Common myeloid progenitor, CD34-positive (primary cell): Measurements from ENCODE around the gene WNK3.

ENCODE experiments used
- CTCF ChIA-PET: fragments of 350-600 bp; sonication (Branson Sonifier 250); formaldehyde crosslinking; loops from one replicate; lab custom pipeline; 2021; ENCODE audit warnings: antibody characterized with exemption; lab: Charles Lee
- POLR2A ChIA-PET: fragments of 350-600 bp; sonication (Branson Sonifier 250); formaldehyde crosslinking; loops from one replicate; lab custom pipeline; 2021; ENCODE audit warnings: antibody characterized with exemption; lab: Charles Lee
- DNase-seq, 3 donors: peaks; one replicate each; pipeline versions ENCODE4 v3.0.0 to v3.0.0-alpha.2; 2013
- H3K27ac ChIP-seq, 2 experiments: 1 replicate in 1 of 2; 2 replicates in 1 of 2; pipeline ENCODE4 v1.7.0; 2013; ENCODE audit warnings: inconsistent platforms in 2 of 2, low read length in 2 of 2, mild to moderate bottlenecking in 2 of 2, low read depth in 1 of 2, moderate library complexity in 1 of 2; ENCODE audit not compliant: severe bottlenecking in 2 of 2, insufficient read depth in 1 of 2, poor library complexity in 1 of 2
- H3K27me3 ChIP-seq, 5 experiments: replicated peaks in 2 of 5; 1 replicate in 3 of 5; 2 replicates in 2 of 5; pipeline versions ENCODE4 v1.6.1 to v1.7.0; 2013; ENCODE audit warnings: low read length in 4 of 5, mild to moderate bottlenecking in 2 of 5, moderate library complexity in 2 of 5, inconsistent platforms in 1 of 5; ENCODE audit not compliant: insufficient read depth in 5 of 5, control insufficient read depth in 4 of 5
- H3K36me3 ChIP-seq, 4 experiments: 1 replicate in 2 of 4; 2 replicates in 2 of 4; pipeline versions ENCODE4 v1.6.1 to v1.7.0; 2013; ENCODE audit warnings: low read length in 3 of 4, control low read depth in 1 of 4, mild to moderate bottlenecking in 1 of 4; ENCODE audit not compliant: control insufficient read depth in 4 of 4, insufficient read depth in 4 of 4
- H3K4me1 ChIP-seq, 4 experiments: 1 replicate in 3 of 4; 2 replicates in 1 of 4; pipeline versions ENCODE4 v1.6.1 to v1.7.1; 2013; ENCODE audit warnings: low read length in 3 of 4, mild to moderate bottlenecking in 3 of 4, control low read depth in 1 of 4, inconsistent platforms in 1 of 4, moderate library complexity in 1 of 4; ENCODE audit not compliant: control insufficient read depth in 4 of 4, insufficient read depth in 4 of 4; ENCODE audit errors: control extremely low read depth in 1 of 4
- H3K4me3 ChIP-seq, 7 experiments: 1 replicate in 4 of 7; 2 replicates in 3 of 7; pipeline versions ENCODE4 v1.5.1 to v1.7.0; 2013; ENCODE audit warnings: mild to moderate bottlenecking in 7 of 7, low read length in 6 of 7, moderate library complexity in 6 of 7, inconsistent platforms in 2 of 7, low read depth in 2 of 7, control low read depth in 1 of 7; ENCODE audit not compliant: insufficient read depth in 4 of 7, control insufficient read depth in 1 of 7; ENCODE audit errors: extremely low read depth in 1 of 7
- H3K9me3 ChIP-seq, 5 experiments: 1 replicate in 4 of 5; 2 replicates in 1 of 5; pipeline versions ENCODE4 v1.6.1 to v1.7.1; 2013; ENCODE audit warnings: low read length in 4 of 5, mild to moderate bottlenecking in 2 of 5, inconsistent platforms in 1 of 5, low read depth in 1 of 5, moderate library complexity in 1 of 5; ENCODE audit not compliant: control insufficient read depth in 4 of 5, insufficient read depth in 2 of 5; ENCODE audit errors: control extremely low read depth in 1 of 5
- WGBS: methylation state at CpG from one replicate; pipeline ENCODE4 v1.1.5; 2013; ENCODE audit not compliant: insufficient coverage; 5-methylcytosine and 5-hydroxymethylcytosine counted together

The WNK3 gene

DNA sequence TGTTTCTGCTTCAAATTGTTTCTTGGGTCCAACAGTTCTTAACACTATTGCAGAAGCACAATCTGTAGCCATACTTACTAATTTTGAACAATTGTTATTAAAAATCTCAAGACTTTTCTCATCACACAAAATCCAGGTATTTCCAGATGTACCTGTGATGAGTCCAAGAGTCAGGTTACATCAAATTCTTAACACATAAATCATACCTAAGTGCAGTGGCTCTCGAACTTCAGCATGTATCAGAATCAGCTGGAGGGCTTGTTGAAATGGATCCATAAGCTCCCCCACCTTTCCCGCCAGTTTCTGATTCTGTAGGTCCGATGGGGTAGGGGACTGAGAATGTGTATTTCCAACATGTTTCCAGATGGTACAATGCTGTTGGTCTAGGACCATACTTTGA is 185.4 kb downstream of the WNK3 start:
- CTCF ChIA-PET: no interaction called here
- DNase-seq: no peak
- H3K27ac ChIP-seq: no peak overlapping the region
- H3K9me3 ChIP-seq: no peaks in the 10 kb centered on the region
- peaks cover 0 to 14% (median 4%) of the 10 kb centered on the region in 4 experiments for H3K36me3 ChIP-seq
- H3K4me1 ChIP-seq: no peaks in the 10 kb centered on the region
- no CpG with 5 or more reads among the region's 3 CpGs for whole genome bisulfite sequencing
- no peaks in the 10 kb centered on the region for H3K27me3 ChIP-seq
- POLR2A ChIA-PET: no interaction called here
- H3K4me3 ChIP-seq: no peak overlapping the region

DNA sequence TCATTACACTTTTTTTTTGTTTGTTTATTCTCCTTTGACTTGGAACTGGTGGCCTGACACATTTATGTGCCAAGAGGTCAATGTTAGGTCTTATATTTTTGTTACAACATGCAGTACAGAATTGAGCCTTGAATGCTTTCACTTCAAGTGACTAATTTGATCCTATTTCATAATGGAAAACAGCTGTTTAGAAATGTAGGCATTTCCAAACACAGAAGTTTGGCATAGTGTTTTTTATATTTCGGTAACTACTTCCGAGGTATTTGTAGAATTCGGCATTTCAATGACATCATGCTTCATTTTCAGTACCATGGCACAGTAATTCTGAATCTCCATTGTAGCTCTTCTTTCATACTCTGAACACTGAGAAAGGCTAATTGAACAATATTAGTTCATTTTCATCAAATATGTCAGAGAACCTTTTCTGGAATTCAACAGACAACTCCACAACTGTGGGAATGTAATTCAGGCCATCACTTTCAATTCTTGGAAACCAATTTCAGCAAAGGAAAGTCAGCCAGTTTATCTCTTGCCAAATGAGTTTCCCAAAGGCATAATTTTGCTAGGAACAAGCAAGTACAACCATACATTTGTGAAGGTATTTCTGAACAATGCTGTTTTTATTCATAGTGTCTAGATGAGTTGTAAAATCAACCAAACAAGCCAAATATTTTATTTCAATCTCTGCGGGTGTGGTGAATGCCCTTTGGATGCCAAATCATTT is 186.2 kb downstream of the WNK3 start:
- H3K27me3 ChIP-seq: no peaks in the 10 kb centered on the region
- no peaks in the 10 kb centered on the region for H3K4me1 ChIP-seq
- H3K36me3 ChIP-seq: peaks cover 0 to 8% (median 4%) of the 10 kb centered on the region in 4 experiments
- H3K4me3 ChIP-seq: no peak overlapping the region
- WGBS: 96% methylated on average over 4 of the region's 4 CpGs
- no peaks in the 10 kb centered on the region for H3K9me3 ChIP-seq
- ChIA-PET POLR2A (no interaction called here), CTCF (interaction anchor here (1.3 kb wide), 1 partner anchor 129 kb away, joined by 3 read pairs; no protein-coding TSS in a partner anchor)
- DNase-seq: no peak
- no peak overlapping the region for H3K27ac ChIP-seq

DNA sequence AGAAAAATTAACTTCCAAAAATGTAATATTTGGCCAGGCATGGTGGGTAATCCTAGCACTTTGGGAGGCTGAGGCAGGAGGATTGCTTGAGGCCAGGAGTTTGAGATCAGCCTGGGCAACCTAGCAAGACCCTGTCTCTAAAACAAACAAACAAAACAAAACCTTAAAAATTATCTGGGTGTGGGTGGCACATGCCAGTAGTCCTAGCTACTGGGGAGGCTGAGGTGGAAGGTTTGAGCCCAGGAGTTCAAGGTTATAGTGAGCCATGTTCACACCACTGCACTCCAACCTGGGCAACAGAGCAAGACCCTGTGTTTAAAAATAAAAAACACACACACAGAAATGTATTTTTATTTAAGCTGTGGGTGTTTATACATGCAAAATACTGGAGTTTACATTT is 186.8 kb downstream of the WNK3 start:
- POLR2A ChIA-PET: no interaction called here
- no peak overlapping the region for H3K27ac ChIP-seq
- no peaks in the 10 kb centered on the region for H3K9me3 ChIP-seq
- H3K27me3 ChIP-seq: no peaks in the 10 kb centered on the region
- no peak for DNase-seq
- no peaks in the 10 kb centered on the region for H3K4me1 ChIP-seq
- CTCF ChIA-PET: interaction anchor here (1.3 kb wide), 1 partner anchor 129 kb away, joined by 3 read pairs; no protein-coding TSS in a partner anchor
- no peak overlapping the region for H3K4me3 ChIP-seq
- H3K36me3 ChIP-seq: peaks cover 0 to 8% (median 4%) of the 10 kb centered on the region in 4 experiments

DNA sequence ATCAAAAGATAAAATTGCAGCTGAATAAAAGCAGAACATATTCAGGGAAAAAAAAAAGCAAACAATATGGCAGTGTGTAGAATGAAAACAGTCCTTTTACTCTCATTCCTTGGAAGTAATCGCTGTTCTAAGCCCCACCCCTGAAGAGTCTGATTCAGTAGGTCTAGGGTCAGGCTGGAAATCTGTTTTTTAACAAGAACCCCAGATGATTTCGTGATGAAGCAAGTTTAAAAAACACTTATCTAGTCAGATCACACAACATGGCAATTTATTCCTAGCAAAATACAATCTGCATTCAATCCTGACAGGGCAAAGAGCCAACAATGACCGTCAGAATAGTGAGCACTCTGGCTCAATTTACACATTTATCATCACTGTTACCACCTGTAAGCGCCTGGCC is 190.9 kb downstream of the WNK3 start:
- DNase-seq: no peak
- Histone ChIP-seq H3K9me3 (no peaks in the 10 kb centered on the region), H3K27ac (no peak overlapping the region), H3K4me3 (no peak overlapping the region), H3K36me3 (no peaks in the 10 kb centered on the region), H3K27me3 (no peaks in the 10 kb centered on the region), H3K4me1 (no peaks in the 10 kb centered on the region)
- WGBS: 60% methylated on average over 2 of the region's 4 CpGs
- CTCF ChIA-PET: no interaction called here
- POLR2A ChIA-PET: no interaction called here

DNA sequence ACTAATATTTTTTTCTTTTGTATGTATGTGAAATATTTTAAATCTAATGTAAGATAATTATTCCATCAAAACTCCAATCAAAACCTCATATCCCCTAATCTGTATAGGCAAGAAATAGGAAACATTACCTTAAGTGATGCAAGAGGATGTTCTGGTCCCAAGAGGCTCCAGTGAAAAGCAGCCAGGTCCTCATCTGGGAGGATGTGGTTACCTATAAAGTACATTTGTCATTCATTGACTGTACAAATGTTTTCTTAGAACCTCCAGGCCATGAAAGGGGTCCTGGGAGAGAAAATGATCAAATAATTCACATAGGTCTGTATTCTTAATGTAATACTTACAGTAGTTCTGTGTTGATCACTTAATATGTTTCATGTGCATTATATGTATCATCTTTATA is 200.3 kb downstream of the WNK3 start:
- ChIA-PET POLR2A (no interaction called here), CTCF (no interaction called here)
- no peak overlapping the region for H3K27ac ChIP-seq
- H3K4me1 ChIP-seq: no peaks in the 10 kb centered on the region
- no peak for DNase-seq
- no peaks in the 10 kb centered on the region for H3K9me3 ChIP-seq
- H3K27me3 ChIP-seq: no peaks in the 10 kb centered on the region
- no peak overlapping the region for H3K4me3 ChIP-seq
- H3K36me3 ChIP-seq: peaks cover 0 to 13% (median 1%) of the 10 kb centered on the region in 4 experiments
